Heart left ventricle (tissue), 16 donors: ENCODE data around the gene NPHP4. TPM values are rescaled to one million over a fixed set of nuclear protein-coding genes. Genes with fewer than 3 reads are reported as not detected.

ENCODE experiments used
- ATAC-seq, 4 donors: fragments of 200-7000 bp; cut with Tn5 transposase; one replicate each; pipeline ENCODE4 v1.9.1; 2020 to 2022; ENCODE audit warnings: moderate library complexity in 4 of 4, mild to moderate bottlenecking in 3 of 4, moderate number of reproducible peaks in 1 of 4
- DNase-seq, 5 donors: peaks; one replicate each; pipeline ENCODE4 v3.0.0-alpha.2; 2020
- H3K27ac ChIP-seq, 12 donors: fragments of 200-600 bp; sonication (generic) in 4 of 12; one replicate each; pipeline versions ENCODE4 v1.5.0 to v1.8.0; 2016 to 2022; ENCODE audit warnings: mild to moderate bottlenecking in 2 of 12
- H3K27me3 ChIP-seq, 9 donors: fragments of 200-600 bp; sonication (generic) in 2 of 9; one replicate each; pipeline versions ENCODE4 v1.5.1 to v1.8.0; 2016 to 2022; ENCODE audit warnings: mild to moderate bottlenecking in 3 of 9
- H3K36me3 ChIP-seq, 9 donors: fragments of 200-600 bp; sonication (generic) in 2 of 9; one replicate each; pipeline versions ENCODE4 v1.5.0 to v1.8.0; 2018 to 2022; ENCODE audit warnings: mild to moderate bottlenecking in 2 of 9
- H3K4me1 ChIP-seq, 12 donors: fragments of 200-600 bp; sonication (generic) in 4 of 12; one replicate each; pipeline versions ENCODE4 v1.5.0 to v1.8.0; 2016 to 2022; ENCODE audit warnings: mild to moderate bottlenecking in 3 of 12
- H3K4me3 ChIP-seq, 12 donors: fragments of 200-600 bp; sonication (generic) in 4 of 12; one replicate each; pipeline versions ENCODE4 v1.5.0 to v1.8.0; 2017 to 2022; ENCODE audit warnings: mild to moderate bottlenecking in 9 of 12, moderate library complexity in 4 of 12
- H3K9me3 ChIP-seq, 12 donors: fragments of 200-600 bp; sonication (generic) in 4 of 12; one replicate each; pipeline versions ENCODE4 v1.5.0 to v1.8.0; 2016 to 2022; ENCODE audit warnings: mild to moderate bottlenecking in 1 of 12
- POLR2A ChIP-seq, 2 donors: fragments of 450-650 bp; IDR thresholded peaks; one replicate each; pipeline ENCODE4 v1.6.1; 2017; ENCODE audit warnings: antibody characterized with exemption in 2 of 2, mild to moderate bottlenecking in 2 of 2, moderate library complexity in 2 of 2
- WGBS, 4 donors: extraction: QIAGEN DNeasy Blood & Tissue Kit in 2 of 4; methylation state at CpG; one replicate each; pipeline versions ENCODE4 v1.1.5 to v1.1.7; 2013 to 2018; 5-methylcytosine and 5-hydroxymethylcytosine counted together
- intact Hi-C, 10 donors: fragments of 100-400 bp; cut with DNase I; formaldehyde crosslinking; loops; one replicate each; pipeline versions ENCODE4 v1.11.1 to v1.14.2; 2022
- microRNA-seq, 4 donors: library from miRNA; unstranded; fragments of <30 nt; microRNA quantifications; one replicate each; pipeline versions ENCODE4 to v1.2.0, GENCODE V29; 2017 to 2020
- polyA plus RNA-seq, 2 donors: library from polyadenylated mRNA; stranded (reverse); fragments of 200-250 nt; gene quantifications; one replicate each; pipeline ENCODE4 v1.2.3, GENCODE V29; 2013
- total RNA-seq, 9 donors: library from RNA; depleted of rRNA in 2 of 9; stranded (reverse); fragments of >200 nt in 2 of 9; fragmentation: NEBNext Ultra II Directional in 3 of 9; extraction: Animal tissue kit (Norgen Biotek cat#: 25700) in 3 of 9; gene quantifications; one replicate each; pipeline versions ENCODE4 v1.1.0 to v1.2.4, GENCODE V29; 2016 to 2023
- TF ChIP-seq, protein P1 (sequence below), 12 donors: fragments of 200-600 bp; sonication (generic) in 4 of 12; IDR thresholded peaks; one replicate each; pipeline versions ENCODE4 v1.5.0 to v1.8.0; 2018 to 2022; ENCODE audit warnings: antibody characterized with exemption in 12 of 12, mild to moderate bottlenecking in 5 of 12
- donor health status: ischemic (EF 13 %, LVEDD 7.1; RV severe dilation, severe dysfunction).
- donor health status: healthy with polysubstance abuse.
- donor health status: DM: no; HTN: yes; CAD: no.
- donor health status: DM: no; HTN: no; CAD: no.
- donor health status: ischemic (EF 25% LVEDD 6.9; RV normal size, moderate dysfunction).
- donor health status: ischemic (EF 25% LVEDD 5.7; RV mildly dilated, moderate dysfunction).
- donor health status: healthy.
- donor health status: DM: yes; HTN: yes; CAD: no.
- donor health status: ischemic (EF 35%, LVEDD 5.7; RV mildly dilated, moderate dysfunction).
- donor health status: nonischemic (EF 11% LVEDD 7.7; RV severe dilation, severe dysfunction).
- donor health status: DM: yes; HTN: yes; CAD: no.
- donor health status: PGD.
- donor health status: ischemic (EF 29% LVEDD 5.4; RV normal size, mild dysfunction).
- donor health status: nonischemic (EF 23%, LVEDD 6.1; RV moderate dilation, normal function).

Gene NPHP4
- total and polyA plus RNA-seq, 11 donors, result 2.1 to 6.3 (median 3.1) TPM

DNA sequence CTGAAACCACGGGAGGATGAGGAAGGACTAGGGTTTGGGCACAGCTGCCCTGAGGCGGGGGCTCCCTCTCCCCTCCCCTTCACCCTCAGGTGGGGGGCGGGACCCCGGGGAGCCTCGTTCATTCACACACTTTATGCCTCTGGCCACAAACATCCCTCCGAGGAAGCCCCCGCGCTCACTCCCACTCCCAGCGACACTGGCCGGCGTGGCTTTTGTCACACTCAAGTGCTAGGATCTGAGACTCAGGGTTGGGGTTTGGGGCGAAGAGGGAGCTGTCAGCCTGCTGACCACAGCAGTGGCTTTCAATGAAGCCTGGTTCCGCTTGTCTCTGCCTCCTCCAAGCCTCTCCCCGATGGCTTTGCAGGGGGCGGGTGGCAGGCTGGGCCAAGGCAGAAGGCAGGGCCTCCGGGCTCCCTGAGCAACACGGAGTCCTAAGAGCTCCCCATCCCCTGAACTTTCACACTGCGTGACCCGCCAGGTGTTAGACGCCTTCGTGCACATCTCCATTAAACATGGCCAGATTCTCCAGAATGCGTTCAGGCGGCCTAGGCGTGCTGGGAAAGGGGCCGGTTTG, 178.1 kb downstream of the NPHP4 start:
- H3K36me3 ChIP-seq, result no peaks in the 10 kb centered on the region
- no peak overlapping the region for H3K4me3 ChIP-seq
- no peaks in the 10 kb centered on the region for H3K4me1 ChIP-seq
- 66 to 75% (median 67%) methylated on average over 24 to 25 of the region's 25 CpGs for WGBS, 4 donors
- no peak for DNase-seq
- H3K27me3 ChIP-seq, result peaks cover 0 to 35% (median 10%) of the 10 kb centered on the region in 9 donors
- no peaks in the 10 kb centered on the region for H3K9me3 ChIP-seq
- peak in 1 of 4 donors; percentile 22 for ATAC-seq
- intact Hi-C loops, result no loop called here
- TF ChIP-seq, protein P1, sequence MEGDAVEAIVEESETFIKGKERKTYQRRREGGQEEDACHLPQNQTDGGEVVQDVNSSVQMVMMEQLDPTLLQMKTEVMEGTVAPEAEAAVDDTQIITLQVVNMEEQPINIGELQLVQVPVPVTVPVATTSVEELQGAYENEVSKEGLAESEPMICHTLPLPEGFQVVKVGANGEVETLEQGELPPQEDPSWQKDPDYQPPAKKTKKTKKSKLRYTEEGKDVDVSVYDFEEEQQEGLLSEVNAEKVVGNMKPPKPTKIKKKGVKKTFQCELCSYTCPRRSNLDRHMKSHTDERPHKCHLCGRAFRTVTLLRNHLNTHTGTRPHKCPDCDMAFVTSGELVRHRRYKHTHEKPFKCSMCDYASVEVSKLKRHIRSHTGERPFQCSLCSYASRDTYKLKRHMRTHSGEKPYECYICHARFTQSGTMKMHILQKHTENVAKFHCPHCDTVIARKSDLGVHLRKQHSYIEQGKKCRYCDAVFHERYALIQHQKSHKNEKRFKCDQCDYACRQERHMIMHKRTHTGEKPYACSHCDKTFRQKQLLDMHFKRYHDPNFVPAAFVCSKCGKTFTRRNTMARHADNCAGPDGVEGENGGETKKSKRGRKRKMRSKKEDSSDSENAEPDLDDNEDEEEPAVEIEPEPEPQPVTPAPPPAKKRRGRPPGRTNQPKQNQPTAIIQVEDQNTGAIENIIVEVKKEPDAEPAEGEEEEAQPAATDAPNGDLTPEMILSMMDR (IDR thresholded peaks at IDR 0.05), result no peak
- TF ChIP-seq POLR2A (IDR thresholded peaks at IDR 0.05), result no peak
- no peak overlapping the region for H3K27ac ChIP-seq

DNA sequence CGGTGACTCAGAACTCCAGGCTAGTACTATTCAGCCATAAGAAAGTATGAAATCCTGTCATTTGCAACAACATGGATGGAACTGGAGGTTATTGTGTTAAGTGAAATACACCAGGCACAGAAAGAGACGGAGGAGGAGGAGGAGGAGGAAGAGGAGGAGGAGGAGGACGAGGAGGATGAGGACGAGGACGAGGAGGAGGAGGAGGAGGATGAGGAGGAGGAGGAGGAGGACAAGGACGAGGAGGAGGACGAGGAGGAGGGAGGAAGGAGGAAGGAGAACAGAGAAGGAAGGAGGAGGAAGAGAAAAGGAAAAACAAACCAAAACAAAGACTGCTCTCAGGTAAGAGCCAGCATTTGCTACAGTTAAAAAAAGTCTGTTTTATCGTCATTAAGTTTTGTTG, 178.7 kb downstream of the NPHP4 start:
- Histone ChIP-seq H3K36me3 (no peaks in the 10 kb centered on the region), H3K27ac (no peak overlapping the region), H3K27me3 (peaks cover 0 to 35% (median 10%) of the 10 kb centered on the region in 9 donors), H3K4me3 (no peak overlapping the region), H3K9me3 (no peaks in the 10 kb centered on the region), H3K4me1 (no peaks in the 10 kb centered on the region)
- DNase-seq, result no peak
- WGBS, 4 donors, result 45 to 65% (median 56%) methylated on average over 8 of the region's 8 CpGs
- intact Hi-C loops, result no loop called here
- no peak for ATAC-seq
- TF ChIP-seq, protein P1 (IDR thresholded peaks at IDR 0.05), result no peak
- no peak for TF ChIP-seq POLR2A (IDR thresholded peaks at IDR 0.05)

Small RNAs within 50 kb of the gene (microRNA-seq; reads per million reads assigned to microRNA genes)
- 0 to 0.77 (median 0.10) reads per million in 4 donors for gene MIR4689

Other genes starting within 250 kb of the NPHP4 start
- 10 to 100 TPM; 22.7 to 51.4 (median 30.3) TPM for gene KCNAB2, start 53.5 kb upstream of the NPHP4 start, total RNA-seq
- 10 to 100 TPM; 10.7 to 17.1 TPM for gene KCNAB2, start 53.5 kb upstream of the NPHP4 start, polyA plus RNA-seq
- 1 to 10 TPM in 1 of 9 donors, under 1 TPM in 6, not detected in 2; 0.07 to 1.3 (median 0.32) TPM for gene CHD5, start 187.9 kb upstream of the NPHP4 start, total RNA-seq
- under 1 TPM; 0.07 to 0.08 TPM for gene CHD5, start 187.9 kb upstream of the NPHP4 start, polyA plus RNA-seq
- 100 to 1,000 TPM in 7 of 9 donors, 10 to 100 TPM in 2; 63.6 to 343 (median 241) TPM for gene RPL22, start 207.2 kb upstream of the NPHP4 start, total RNA-seq
- 100 to 1,000 TPM; 198 to 353 TPM for gene RPL22, start 207.2 kb upstream of the NPHP4 start, polyA plus RNA-seq
- 100 to 1,000 TPM in 1 of 9 donors, 10 to 100 TPM in 8; 27.0 to 126 (median 58.2) TPM for gene RNF207, start 213.7 kb upstream of the NPHP4 start, total RNA-seq
- gene RNF207, start 213.7 kb upstream of the NPHP4 start, polyA plus RNA-seq, result 10 to 100 TPM; 10.6 to 88.6 TPM
- gene ICMT, start 243.5 kb upstream of the NPHP4 start, total RNA-seq, result 100 to 1,000 TPM in 2 of 9 donors, 10 to 100 TPM in 7; 48.7 to 102 (median 64.1) TPM
- gene ICMT, start 243.5 kb upstream of the NPHP4 start, polyA plus RNA-seq, result 10 to 100 TPM; 26.8 to 61.6 TPM